ELF-1 (cell line): ENCODE data around the gene KDM4B.
"Not testable (repeated sequence)": the region's sequence is repeated elsewhere in the genome, so short reads cannot be mapped to it uniquely, and the experiment has no call there.

Experiments
- DNase-seq: peaks from one replicate; pipeline ENCODE4 v3.0.0-alpha.2; 2016; ENCODE audit warnings: low read depth, low spot score

KDM4B gene

DNA sequence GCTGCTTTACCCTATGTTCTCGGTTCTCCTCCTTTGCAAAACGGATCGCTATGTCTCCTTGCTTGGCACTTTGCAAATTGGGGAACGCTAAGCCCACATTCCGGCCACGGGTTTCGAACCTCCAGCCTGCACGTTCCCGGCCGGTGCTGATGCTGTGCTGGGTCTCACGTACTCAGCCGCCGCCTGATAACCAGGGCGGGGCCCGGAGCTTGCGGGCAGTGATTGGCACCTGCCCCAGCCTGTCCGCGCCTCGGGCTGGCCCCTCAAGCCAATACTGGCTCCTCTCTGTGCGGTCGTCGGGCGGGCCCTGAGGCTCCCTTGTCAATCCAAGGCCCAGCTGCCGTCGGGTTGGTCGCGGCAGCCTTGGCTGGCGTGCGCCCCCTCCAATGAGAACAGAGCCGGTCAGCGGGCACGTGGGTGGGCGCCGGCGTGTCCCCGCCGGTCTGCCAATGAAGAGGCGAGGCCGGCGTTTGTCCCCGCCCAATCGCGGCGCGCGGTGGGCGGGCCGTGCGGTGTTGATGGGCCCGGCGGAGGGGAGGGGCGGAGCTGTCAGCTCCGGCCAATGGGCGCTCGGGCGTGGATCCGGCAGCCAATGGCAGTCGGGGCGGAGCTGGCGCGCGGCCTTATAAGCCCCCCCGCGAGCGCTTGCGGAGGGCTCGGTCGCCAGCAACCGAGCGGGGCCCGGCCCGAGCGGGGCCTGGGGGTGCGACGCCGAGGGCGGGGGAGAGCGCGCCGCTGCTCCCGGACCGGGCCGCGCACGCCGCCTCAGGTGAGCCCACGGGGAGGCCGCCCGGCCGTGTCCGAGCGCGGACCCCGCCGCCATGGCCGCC, at the start of gene KDM4B:
TSS of gene KDM4B (plus strand) at position 652 of the 830 bp plus-strand sequence. CDS start 63,778 bp downstream, outside the sequence.
- DNase-seq: peak; percentile 100

DNA sequence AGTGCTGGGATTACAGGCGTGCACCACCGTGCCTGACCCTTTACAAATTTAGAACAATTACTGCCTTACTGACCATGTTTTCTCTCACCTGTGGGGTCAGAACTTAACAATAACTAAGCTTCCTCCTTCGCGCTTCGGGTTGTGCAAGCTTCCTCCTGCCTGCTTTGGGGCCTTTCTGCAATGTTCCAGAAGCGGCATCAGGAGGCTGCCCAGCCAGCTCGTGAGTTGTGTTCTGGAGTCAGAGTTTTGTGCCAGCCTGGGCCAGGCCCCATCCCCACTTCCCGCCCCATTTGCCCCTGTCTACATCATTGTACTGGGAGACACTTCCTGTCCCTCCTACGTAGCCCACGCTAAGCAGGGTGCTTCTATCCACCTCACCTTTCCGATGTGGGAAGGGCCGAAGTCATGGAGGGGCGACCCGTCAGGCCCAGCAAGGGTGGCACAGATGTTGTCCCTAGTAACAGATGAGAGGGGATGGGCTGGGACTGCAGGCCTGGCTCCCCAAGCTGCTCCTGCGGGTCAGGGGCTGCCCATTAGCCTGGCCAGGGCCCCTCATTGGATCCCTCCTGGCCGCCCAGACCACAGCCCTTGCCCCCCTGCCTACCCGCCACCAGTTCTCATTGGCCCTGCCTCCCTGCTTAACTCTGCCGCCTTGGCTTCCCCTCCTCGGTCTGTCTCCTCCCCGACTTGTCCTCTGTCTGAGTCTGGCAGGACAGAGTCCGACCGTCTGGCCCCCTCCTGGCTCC, 46.2 kb upstream of the KDM4B start:
- DNase-seq: no peak

DNA sequence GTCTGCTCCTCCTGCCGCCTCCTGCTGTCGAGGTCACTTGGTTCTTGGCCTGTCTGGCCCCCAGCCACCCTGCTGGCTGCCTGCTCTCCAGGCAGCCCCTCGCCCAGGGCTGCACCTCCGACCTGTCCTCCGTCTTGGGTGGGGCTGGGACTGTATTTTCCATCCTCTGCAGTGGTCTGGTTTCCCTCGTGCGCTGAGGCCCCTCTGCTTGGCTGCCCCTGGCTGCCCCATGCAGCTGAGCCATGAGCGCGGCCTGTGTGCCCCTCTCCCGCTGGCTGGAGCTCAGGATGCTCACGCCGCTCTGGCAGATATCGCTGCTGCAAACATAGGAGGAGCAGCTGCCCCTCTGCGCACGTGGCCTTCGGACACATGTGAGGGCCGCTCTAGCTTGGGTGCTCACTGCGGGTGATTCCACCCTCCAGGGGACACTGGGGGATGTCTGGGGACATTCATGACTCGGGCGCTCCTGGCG, 45.6 kb upstream of the KDM4B start:
- DNase-seq: no peak

DNA sequence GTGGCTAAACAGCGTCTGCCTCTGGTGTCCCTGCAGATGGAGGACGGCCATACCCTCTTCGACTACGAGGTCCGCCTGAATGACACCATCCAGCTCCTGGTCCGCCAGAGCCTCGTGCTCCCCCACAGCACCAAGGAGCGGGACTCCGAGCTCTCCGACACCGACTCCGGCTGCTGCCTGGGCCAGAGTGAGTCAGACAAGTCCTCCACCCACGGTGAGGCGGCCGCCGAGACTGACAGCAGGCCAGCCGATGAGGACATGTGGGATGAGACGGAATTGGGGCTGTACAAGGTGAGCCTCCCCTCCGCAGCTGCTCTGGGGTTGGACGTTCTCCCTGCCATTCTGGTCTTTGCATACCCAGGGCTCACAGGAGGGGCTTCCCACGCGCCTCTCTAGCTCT, 39.7 kb upstream of the KDM4B start:
- no peak for DNase-seq

DNA sequence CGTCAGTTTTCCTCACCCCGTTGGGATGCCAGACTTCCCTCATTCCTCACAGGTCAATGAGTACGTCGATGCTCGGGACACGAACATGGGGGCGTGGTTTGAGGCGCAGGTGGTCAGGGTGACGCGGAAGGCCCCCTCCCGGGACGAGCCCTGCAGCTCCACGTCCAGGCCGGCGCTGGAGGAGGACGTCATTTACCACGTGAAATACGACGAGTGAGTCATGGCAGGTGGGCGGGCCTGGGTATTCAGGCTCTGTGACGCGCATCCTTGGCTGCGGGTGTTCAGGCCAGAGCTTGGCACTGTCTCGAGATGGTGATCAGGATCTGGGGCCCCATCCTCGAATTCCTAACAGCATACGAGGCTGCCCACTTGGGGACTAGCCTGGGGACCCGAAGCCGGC, 38.2 kb upstream of the KDM4B start:
- DNase-seq: no peak

DNA sequence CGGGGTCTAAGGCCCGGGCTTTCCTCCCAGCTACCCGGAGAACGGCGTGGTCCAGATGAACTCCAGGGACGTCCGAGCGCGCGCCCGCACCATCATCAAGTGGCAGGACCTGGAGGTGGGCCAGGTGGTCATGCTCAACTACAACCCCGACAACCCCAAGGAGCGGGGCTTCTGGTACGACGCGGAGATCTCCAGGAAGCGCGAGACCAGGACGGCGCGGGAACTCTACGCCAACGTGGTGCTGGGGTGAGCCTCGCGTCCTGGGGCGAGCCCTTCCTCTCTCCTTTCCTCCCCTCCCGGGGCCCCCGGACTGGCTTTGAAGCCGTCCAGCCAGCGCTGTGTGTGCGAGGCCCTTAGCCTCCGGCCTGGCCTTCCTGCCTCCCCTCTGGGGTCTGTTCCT, 36.2 kb upstream of the KDM4B start:
- DNase-seq: no peak

DNA sequence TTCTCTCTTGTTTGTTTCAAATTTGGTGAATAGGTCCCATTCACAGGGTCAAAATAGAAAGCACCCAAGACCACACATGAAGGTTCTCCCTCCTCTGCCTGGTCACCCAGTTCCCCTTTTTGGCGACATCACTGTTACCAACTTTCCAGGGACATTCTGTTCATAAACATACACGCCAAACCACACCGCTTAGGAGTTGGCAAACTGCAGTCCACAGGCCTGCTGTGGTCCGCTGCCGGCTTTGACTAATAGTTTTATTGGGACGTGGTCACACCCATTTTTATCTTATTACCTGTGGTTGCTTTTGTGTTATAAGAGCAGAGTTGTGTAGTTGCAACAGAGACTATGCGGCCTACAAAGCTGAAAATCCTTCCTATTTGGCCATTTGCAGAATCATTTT, 35.4 kb upstream of the KDM4B start:
- DNase-seq: no peak

DNA sequence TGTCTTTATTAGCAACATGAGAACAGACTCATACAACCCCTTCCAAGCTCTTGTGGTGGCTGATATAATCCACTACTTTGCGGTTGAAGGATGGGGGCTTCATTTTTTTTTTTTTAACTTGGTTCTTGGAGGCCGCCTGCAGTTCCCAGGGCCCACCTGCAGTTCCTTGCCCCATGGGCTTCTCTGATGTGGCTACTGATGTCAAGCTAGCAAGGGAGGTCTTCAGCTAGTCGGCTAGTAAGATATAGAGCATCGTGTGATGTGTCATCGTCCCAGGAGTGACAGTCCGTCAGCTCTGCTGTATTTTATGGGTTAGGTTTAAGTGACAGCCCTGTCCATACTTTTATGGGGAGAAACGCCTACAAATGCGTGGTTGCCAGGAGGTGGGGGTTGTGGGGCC, 33.5 kb upstream of the KDM4B start:
- no peak for DNase-seq

DNA sequence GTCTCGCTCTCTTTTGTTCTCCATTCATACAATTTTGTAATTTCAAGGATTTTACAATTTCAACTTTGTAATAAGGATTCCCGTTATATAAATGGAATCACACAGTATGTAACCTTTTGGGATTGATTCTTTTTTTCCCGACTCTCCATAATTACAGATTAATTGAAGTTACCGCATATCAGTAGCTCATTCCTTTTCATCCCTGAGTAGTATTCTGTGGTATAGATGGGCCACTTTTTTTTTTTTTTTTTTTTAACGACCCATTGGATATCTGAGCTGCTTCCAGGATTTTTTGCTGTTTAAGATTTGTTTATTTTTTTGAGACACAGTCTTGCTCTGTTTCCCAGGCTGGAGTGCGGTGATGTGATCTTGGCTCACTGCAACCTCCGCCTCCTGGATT, 31.9 kb upstream of the KDM4B start:
- no peak for DNase-seq

DNA sequence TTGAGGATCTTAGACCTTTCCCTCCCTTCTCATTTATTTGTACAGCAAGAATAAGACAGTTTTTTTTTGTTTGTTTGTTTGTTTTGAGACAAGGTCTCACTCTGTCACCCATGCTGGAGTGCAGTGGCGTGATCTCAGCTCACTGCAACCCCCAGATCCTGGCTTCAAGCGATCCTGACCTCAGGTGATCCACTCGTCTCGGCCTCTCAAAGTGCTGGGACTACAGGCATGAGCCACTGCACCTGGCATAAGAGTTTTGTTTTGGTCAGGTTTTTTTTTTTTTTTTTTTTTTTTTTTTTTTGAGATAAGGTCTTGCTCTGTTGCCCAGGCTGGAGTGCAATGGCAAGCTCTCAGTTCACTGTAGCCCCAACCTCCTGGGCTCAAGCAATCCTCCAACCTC, 30.5 kb upstream of the KDM4B start:
- not testable (repeated sequence) for DNase-seq

DNA sequence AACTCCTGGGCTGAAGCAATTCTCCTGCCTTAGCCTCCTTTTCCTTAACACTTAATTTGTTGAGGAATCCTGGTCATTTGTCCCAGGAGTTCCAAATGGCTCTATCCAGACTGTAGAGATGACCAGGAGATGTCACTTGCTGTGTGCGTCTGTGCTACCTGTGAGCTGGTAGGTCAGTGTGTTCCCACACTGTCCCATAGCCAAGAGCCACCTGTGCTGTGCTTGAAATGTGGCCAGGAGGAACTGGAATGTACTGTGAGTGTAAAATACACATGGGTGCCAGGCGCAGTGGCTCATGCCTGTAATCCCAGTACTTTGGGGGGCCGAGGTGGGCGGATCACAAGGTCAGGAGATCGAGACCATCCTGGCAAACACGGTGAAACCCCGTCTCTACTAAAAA, 29.4 kb upstream of the KDM4B start:
- DNase-seq: no peak

DNA sequence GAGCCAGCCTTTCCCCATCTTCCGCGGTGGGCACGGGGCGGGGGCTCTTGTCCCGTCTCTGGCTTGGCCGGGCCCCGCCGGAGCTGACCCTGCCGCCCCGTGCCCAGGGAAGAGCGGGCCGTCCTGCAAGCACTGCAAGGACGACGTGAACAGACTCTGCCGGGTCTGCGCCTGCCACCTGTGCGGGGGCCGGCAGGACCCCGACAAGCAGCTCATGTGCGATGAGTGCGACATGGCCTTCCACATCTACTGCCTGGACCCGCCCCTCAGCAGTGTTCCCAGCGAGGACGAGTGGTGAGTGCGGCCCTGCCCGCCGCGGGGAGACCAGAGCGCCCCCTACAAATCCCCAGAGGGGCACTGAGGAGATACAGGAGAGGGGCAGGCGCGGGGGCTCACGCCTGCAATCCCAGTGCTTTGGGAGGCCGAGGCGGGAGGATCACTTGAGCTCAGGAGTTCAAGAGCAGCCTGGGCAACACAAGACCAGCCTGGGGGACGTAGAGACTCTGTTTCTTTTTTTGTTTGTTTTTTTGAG, 27.2 kb upstream of the KDM4B start:
- not testable (repeated sequence) for DNase-seq

DNA sequence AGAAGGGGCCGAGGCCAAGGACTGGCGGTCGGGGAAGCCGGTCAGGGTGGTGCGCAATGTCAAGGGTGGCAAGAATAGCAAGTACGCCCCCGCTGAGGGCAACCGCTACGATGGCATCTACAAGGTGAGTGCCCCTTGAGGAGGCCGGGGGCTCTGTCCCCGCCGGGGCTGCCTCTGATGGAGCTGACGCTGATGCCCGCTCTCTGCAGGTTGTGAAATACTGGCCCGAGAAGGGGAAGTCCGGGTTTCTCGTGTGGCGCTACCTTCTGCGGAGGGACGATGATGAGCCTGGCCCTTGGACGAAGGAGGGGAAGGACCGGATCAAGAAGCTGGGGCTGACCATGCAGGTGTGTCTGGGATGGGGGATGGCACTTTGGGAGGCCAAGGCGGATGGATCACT, 18.3 kb upstream of the KDM4B start:
- DNase-seq: not testable (repeated sequence)

DNA sequence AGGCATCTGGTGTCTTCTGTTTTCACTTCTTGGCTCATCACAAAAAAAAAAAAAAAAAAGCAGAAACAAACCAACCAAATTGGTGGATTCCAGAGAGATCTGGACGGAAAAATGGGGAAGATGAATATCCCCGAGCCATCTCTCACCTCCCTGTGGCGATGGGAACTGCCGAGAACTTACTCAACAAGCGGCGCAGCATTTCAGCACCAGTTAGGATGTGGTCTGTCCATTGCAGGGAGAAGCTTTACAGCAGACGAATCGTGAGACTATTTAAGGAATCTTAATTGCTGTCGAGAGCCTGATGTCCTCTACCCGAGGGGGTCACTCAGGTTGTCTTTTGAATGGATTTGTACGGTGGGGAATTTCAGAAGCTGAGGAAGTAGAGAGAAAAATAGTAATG, 17.3 kb upstream of the KDM4B start:
- peak; percentile 60 for DNase-seq

DNA sequence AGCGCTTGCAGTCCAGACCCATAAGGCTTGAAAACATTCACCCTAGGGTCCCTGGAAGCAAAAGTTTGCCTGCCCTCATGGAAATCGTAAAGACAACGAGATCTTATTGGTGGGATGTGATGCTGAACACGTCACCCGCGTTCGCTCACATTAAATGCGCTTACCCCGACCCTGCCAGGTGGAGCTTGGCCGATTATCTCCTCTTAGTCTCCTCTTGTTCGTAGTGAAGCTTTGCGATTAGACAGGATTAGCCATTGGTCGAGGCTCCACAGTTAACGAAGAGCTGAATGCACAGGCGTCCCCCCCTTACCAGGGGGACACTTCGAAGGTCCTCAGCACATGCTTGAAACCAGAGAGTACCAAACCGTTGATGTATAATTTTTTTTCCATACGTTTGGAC, 16.0 kb upstream of the KDM4B start:
- no peak for DNase-seq

DNA sequence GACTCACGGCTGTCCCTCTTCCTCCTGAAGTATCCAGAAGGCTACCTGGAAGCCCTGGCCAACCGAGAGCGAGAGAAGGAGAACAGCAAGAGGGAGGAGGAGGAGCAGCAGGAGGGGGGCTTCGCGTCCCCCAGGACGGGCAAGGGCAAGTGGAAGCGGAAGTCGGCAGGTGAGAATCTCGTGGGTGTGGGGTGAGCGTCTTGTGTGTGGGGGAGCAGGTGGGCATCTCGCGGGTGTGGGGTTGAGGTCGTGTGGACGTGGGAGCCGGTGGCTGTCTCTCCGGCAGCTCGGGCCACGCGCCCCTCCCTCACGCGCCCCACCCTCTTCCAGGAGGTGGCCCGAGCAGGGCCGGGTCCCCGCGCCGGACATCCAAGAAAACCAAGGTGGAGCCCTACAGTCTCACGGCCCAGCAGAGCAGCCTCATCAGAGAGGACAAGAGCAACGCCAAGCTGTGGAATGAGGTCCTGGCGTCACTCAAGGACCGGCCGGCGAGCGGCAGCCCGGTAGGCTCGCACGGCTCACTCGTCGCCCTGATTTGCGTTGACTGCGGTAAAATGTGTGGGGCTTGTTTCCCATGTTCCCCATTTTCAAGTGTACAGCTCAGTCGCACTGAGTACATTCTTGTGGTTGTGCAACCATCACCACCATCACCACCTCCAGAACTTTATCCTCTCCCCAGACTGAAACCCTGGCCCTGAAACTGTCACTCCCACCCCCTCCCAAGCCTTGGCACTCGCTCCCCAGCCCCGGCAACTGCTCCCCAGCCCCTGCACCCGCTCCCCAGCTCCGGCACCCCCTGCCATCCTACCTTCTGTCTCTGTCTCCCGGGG, 14.4 kb upstream of the KDM4B start:
- not testable (repeated sequence) for DNase-seq

DNA sequence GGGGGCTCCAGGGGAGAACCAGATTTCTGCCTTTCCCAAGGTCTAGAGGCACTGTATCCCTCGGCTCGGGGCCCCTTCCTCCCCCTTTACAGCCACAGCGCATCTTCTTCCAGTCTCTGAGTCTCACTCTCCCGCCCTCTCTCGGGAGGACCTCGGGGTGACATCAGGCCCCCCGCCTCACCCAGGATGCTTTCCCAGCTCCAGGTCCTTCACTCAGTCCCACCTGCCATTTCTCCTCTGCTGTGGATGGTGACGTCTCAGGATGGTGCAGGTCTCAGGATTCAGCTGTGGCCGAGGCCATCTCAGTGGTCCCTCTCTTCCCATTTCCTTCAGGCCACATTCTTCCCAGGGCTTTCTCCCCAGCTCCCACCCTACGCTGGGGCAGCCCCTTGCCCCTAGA, 13.6 kb upstream of the KDM4B start:
- no peak for DNase-seq

DNA sequence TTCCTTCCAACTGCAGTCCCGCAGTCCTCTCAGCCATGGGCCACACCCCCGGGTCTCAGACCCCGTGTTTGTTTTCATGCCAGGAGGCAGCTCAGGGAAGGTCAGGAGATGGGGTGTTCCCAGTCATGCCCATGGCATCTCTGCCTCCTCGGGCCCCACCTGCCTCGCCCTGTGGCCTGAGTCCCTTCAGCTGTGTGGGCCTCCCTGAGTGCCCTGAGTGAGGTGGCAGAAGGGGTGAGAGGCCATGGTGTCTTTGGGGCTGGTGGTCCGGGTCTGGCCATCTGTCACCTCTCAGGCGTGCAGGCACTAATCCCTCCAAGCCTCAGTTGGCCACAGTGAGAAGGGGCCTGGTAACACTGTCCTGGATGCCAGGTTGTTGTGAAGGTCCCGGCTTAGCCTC, 10.9 kb upstream of the KDM4B start:
- DNase-seq: no peak

DNA sequence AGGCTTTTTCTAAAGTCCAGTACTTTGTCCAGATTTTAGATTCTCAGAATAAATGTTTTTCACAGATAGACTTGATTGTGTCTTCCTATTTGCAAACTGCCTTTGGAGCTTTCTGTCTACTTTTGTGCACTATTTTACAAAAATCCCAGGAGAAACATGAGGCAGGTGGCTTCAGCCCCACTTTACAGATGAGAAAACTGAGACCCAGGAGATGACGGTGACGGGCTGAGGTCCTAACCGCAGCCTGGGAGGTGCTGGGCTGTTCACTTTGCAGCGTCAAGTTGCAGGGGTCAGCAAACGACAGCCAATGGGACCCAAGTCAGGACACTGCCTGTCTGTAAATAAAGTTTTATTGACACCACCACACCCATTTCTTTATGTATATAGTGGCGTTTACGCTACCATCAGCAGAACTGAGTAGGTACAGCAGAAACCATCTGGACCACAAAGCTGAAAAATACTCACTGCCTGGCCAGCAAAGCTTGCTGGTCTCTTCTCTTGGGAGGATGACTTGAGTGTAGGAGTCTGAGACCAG, 6.8 kb upstream of the KDM4B start:
- no peak for DNase-seq

DNA sequence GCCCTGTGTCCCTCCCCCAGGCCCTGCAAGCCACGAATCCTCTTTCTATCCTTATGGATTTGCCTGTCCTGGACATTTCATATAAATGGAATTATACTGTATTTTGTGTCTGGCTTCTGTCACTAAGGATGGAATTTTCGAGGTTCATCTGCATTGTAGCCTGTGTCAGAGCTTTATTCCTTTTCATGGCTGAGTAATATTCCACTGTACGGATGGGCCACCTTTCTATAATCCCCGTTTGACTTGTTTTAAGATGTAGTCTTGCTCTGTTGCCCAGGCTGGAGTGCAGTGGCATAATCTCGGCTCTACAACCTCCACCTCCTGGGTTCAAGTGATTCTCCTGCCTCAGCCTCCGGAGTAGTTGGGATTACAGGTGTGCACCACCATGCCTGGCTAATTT, 3.9 kb upstream of the KDM4B start:
- DNase-seq: no peak

DNA sequence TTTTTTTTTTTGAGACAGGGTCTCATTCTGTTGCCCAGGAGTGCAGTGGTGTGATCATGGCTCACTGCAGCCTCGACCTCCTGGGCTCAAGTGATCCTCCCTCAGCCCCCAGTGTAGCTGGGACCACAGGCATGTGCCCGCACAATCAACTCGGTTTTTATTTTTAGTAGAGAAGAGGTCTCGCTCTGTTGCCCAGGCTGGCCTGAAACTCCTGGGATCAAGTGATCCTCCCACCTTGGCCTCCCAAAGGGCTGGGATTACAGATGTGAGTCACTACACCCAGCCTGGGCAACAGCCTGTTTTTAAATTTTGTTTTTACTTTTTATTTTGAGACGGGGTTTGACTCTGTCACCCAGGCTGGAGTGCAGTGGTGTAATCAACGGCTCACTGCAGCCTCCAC, 2.3 kb upstream of the KDM4B start:
- DNase-seq: no peak
